AG04449 (cell line): Measurements from ENCODE around the gene PLCB3.
"Not testable (repeated sequence)": the region's sequence is repeated elsewhere in the genome, so short reads cannot be mapped to it uniquely, and the experiment has no call there.

Experiments used
- CTCF ChIA-PET: fragments of 350-600 bp; formaldehyde crosslinking; extraction: SDS; loops from one replicate; lab custom pipeline; 2021; ENCODE audit warnings: antibody characterized with exemption; lab: Yijun Ruan, JAX
- POLR2A ChIA-PET: fragments of 400-600, 350-600 bp; formaldehyde crosslinking; extraction: SDS; loops from one replicate; lab custom pipeline; 2020; ENCODE audit warnings: antibody characterized with exemption, inconsistent platforms; lab: Yijun Ruan, JAX
- DNase-seq: peaks from one replicate; pipeline ENCODE4 v3.0.0-alpha.2; 2010; ENCODE audit warnings: low read depth, low spot score
- H3K4me3 ChIP-seq: 2 replicates; pipeline ENCODE4 v1.5.1; 2011; ENCODE audit warnings: low read depth, mild to moderate bottlenecking, control low read depth, low read length
- TF ChIP-seq, protein P1 (sequence below): IDR thresholded peaks from one replicate; pipeline ENCODE4 v1.5.1; 2011; ENCODE audit warnings: mild to moderate bottlenecking, moderate library complexity, low read length, control low read depth, inconsistent platforms; ENCODE audit not compliant: insufficient read depth; ENCODE audit errors: missing control alignments

Gene PLCB3

DNA sequence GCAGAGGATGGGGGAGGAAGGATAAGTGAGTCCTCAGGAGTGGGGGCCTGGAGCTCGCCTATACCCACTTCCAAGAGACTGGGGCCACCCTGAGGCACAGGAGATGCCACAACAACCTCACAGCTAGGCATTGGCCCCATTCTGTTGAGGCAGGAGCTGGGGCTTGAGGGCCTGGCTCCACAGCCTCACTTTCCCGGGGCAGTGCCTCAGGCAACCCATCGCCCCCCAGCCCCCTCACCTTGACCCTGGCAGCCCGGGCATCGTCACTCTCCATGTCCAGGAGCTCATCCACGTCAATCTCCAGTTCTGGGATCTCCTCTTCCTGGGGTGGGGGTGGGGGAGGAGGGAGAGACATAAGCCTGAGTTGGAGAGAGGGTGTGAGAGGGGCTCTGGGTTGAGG is 6.4 kb upstream of the PLCB3 start:
- peak overlapping the region; percentile 88 for H3K4me3 ChIP-seq
- ChIA-PET CTCF (interaction anchor here (1.3 to 10.8 kb wide), 5 partner anchors 9 to 110 kb away, joined by 3 to 224 read pairs (median 103); partner anchors contain the start of genes CATSPERZ, ESRRA and FERMT3), POLR2A (interaction anchor here (0.6 to 7.1 kb wide), 10 partner anchors 12 to 64 kb away, joined by 3 to 61 read pairs (median 4); partner anchors contain the start of genes DNAJC4, NUDT22 and TRPT1)
- DNase-seq: no peak
- TF ChIP-seq, protein P1, sequence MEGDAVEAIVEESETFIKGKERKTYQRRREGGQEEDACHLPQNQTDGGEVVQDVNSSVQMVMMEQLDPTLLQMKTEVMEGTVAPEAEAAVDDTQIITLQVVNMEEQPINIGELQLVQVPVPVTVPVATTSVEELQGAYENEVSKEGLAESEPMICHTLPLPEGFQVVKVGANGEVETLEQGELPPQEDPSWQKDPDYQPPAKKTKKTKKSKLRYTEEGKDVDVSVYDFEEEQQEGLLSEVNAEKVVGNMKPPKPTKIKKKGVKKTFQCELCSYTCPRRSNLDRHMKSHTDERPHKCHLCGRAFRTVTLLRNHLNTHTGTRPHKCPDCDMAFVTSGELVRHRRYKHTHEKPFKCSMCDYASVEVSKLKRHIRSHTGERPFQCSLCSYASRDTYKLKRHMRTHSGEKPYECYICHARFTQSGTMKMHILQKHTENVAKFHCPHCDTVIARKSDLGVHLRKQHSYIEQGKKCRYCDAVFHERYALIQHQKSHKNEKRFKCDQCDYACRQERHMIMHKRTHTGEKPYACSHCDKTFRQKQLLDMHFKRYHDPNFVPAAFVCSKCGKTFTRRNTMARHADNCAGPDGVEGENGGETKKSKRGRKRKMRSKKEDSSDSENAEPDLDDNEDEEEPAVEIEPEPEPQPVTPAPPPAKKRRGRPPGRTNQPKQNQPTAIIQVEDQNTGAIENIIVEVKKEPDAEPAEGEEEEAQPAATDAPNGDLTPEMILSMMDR: no peak

GRCh38 chr11:64245401-64245796 is 5.9 kb upstream of the PLCB3 start:
- peak overlapping the region; percentile 88 for H3K4me3 ChIP-seq
- POLR2A ChIA-PET: interaction anchor here (0.6 to 7.1 kb wide), 12 partner anchors 8 to 64 kb away, joined by 3 to 61 read pairs (median 4); partner anchors contain the start of genes DNAJC4, NUDT22, STIP1 and TRPT1
- TF ChIP-seq, protein P1: no peak
- CTCF ChIA-PET: interaction anchor here (1.3 to 10.8 kb wide), 5 partner anchors 8 to 109 kb away, joined by 3 to 224 read pairs (median 103); partner anchors contain the start of genes CATSPERZ, ESRRA and FERMT3
- DNase-seq: no peak

- peak overlapping the region; percentile 88 for H3K4me3 ChIP-seq
- TF ChIP-seq, protein P1: no peak
- POLR2A ChIA-PET: interaction anchor here (0.6 to 7.1 kb wide), 17 partner anchors 9 to 533 kb away, joined by 3 to 61 read pairs (median 4); partner anchors contain the start of genes NUDT22, PRDX5, STIP1 and TRMT112
- peak; percentile 55 for DNase-seq
- CTCF ChIA-PET: interaction anchor here (1.3 to 10.8 kb wide), 6 partner anchors 8 to 109 kb away, joined by 3 to 224 read pairs (median 54); partner anchors contain the start of genes CATSPERZ, ESRRA and FERMT3
Measured at GRCh38 chr11:64245797-64246620, 5.3 kb upstream of the PLCB3 start.

DNA sequence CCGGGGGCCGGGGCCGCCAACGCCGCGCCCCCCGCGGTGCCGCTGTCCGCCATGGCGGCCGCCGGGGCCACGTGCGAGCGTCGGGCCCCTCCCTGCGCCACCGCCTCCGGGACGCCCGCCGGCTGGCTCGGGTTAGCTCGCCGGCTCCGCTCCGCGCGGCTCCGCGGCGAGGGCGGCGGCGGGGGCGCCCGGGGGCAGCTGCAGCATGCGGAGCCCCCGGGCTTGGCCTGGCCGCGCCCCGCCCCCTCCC is 4.8 kb upstream of the PLCB3 start:
- POLR2A ChIA-PET: interaction anchor here (0.6 to 7.1 kb wide), 7 partner anchors 9 to 532 kb away, joined by 3 to 61 read pairs (median 4); partner anchors contain the start of genes PRDX5 and TRMT112
- peak overlapping the region; percentile 88 for H3K4me3 ChIP-seq
- CTCF ChIA-PET: interaction anchor here (1.5 to 10.8 kb wide), 5 partner anchors 9 to 108 kb away, joined by 3 to 224 read pairs (median 103); partner anchors contain the start of genes CATSPERZ, ESRRA and FERMT3
- DNase-seq: not testable (repeated sequence)

GRCh38 chr11:64246871-64247728 is 4.2 kb upstream of the PLCB3 start, which contains the start of gene PPP1R14B:
Gene PPP1R14B, minus strand, starts transcription at chr11:64246943. Its CDS starts 270 bp downstream, at chr11:64246673.
- H3K4me3 ChIP-seq: peak within 1 kb of the TSS; percentile 88
- DNase-seq: no peak
- ChIA-PET POLR2A (interaction anchor here (0.5 to 7.1 kb wide), 4 partner anchors 10 to 70 kb away, joined by 3 to 61 read pairs (median 4); partner anchors contain the start of genes PRDX5 and TRMT112), CTCF (interaction anchor here (0.8 to 10.8 kb wide), 7 partner anchors 8 to 108 kb away, joined by 3 to 224 read pairs (median 6); partner anchors contain the start of genes CATSPERZ, ESRRA and FERMT3)
- TF ChIP-seq, protein P1: no peak
